Measurements from ENCODE around the gene IL17D. TPM values are rescaled to one million over a fixed set of nuclear protein-coding genes. Genes with fewer than 3 reads are reported as not detected.
A peak's percentile ranks its signal among the peaks of the same experiment; 100 is the strongest.
"Not testable (repeated sequence)": the region's sequence is repeated elsewhere in the genome, so short reads cannot be mapped to it uniquely, and the experiment has no call there.

Gene IL17D
- total RNA-seq (2014; rRNA removed; shearing (Covaris generic)), result 2.5 and 4.3 TPM in 2 replicates

- Histone ChIP-seq H3K27me3 (replicated peaks) (no peaks in the 10 kb centered on the region), H3K36me3 (no peaks in the 10 kb centered on the region), H3K4me3 (peak within 1 kb of the TSS; percentile 70), H3K9me3 (replicated peaks) (no peaks in the 10 kb centered on the region), H3K27ac (no peak within 1 kb of the TSS), H3K4me1 (replicated peaks) (peaks cover 39% of the 10 kb centered on the region)
- DNase-seq (ENCODE audit: low read depth in 1 of 2, low spot score in 2 of 2), result peak in 1 of 2 experiments; percentile 48
Measured at GRCh38 chr13:20702915-20703779, at the start of gene IL17D. IL17D (plus strand) TSS chr13:20703699; CDS start chr13:20704002, 303 bp downstream.

GRCh38 chr13:20654156-20654555, 49.3 kb upstream of the IL17D start:
- peaks cover 25% of the 10 kb centered on the region for H3K4me1 ChIP-seq (replicated peaks)
- DNase-seq (ENCODE audit: low read depth in 1 of 2, low spot score in 2 of 2), result no peak
- H3K27me3 ChIP-seq (replicated peaks), result no peaks in the 10 kb centered on the region
- no peak overlapping the region for H3K27ac ChIP-seq
- H3K9me3 ChIP-seq (replicated peaks), result no peaks in the 10 kb centered on the region
- H3K36me3 ChIP-seq, result no peaks in the 10 kb centered on the region
- H3K4me3 ChIP-seq, result no peak overlapping the region

- Histone ChIP-seq H3K4me3 (no peak overlapping the region), H3K4me1 (replicated peaks) (peaks cover 11% of the 10 kb centered on the region), H3K27me3 (replicated peaks) (no peaks in the 10 kb centered on the region), H3K9me3 (replicated peaks) (no peaks in the 10 kb centered on the region), H3K27ac (no peak overlapping the region), H3K36me3 (no peaks in the 10 kb centered on the region)
- no peak for DNase-seq (ENCODE audit: low read depth in 1 of 2, low spot score in 2 of 2)
Measured at GRCh38 chr13:20658451-20659040, 45.0 kb upstream of the IL17D start.

GRCh38 chr13:20664351-20664750, 39.1 kb upstream of the IL17D start:
- no peak overlapping the region for H3K4me3 ChIP-seq
- H3K36me3 ChIP-seq, result no peaks in the 10 kb centered on the region
- H3K27me3 ChIP-seq (replicated peaks), result no peaks in the 10 kb centered on the region
- no peak for DNase-seq (ENCODE audit: low read depth in 1 of 2, low spot score in 2 of 2)
- no peak overlapping the region for H3K27ac ChIP-seq
- H3K4me1 ChIP-seq (replicated peaks), result no peaks in the 10 kb centered on the region
- no peaks in the 10 kb centered on the region for H3K9me3 ChIP-seq (replicated peaks)

GRCh38 chr13:20666948-20667347, 36.6 kb upstream of the IL17D start:
- Histone ChIP-seq H3K4me3 (no peak overlapping the region), H3K36me3 (no peaks in the 10 kb centered on the region), H3K4me1 (replicated peaks) (no peaks in the 10 kb centered on the region), H3K27ac (no peak overlapping the region), H3K27me3 (replicated peaks) (no peaks in the 10 kb centered on the region), H3K9me3 (replicated peaks) (no peaks in the 10 kb centered on the region)
- DNase-seq (ENCODE audit: low read depth in 1 of 2, low spot score in 2 of 2), result no peak

GRCh38 chr13:20667857-20668437, 35.6 kb upstream of the IL17D start:
- no peaks in the 10 kb centered on the region for H3K36me3 ChIP-seq
- no peaks in the 10 kb centered on the region for H3K27me3 ChIP-seq (replicated peaks)
- no peak overlapping the region for H3K27ac ChIP-seq
- no peaks in the 10 kb centered on the region for H3K4me1 ChIP-seq (replicated peaks)
- no peak overlapping the region for H3K4me3 ChIP-seq
- no peaks in the 10 kb centered on the region for H3K9me3 ChIP-seq (replicated peaks)
- no peak for DNase-seq (ENCODE audit: low read depth in 1 of 2, low spot score in 2 of 2)

GRCh38 chr13:20669162-20669561, 34.3 kb upstream of the IL17D start:
- H3K4me1 ChIP-seq (replicated peaks), result no peaks in the 10 kb centered on the region
- DNase-seq (ENCODE audit: low read depth in 1 of 2, low spot score in 2 of 2), result no peak
- H3K36me3 ChIP-seq, result no peaks in the 10 kb centered on the region
- no peak overlapping the region for H3K27ac ChIP-seq
- no peaks in the 10 kb centered on the region for H3K27me3 ChIP-seq (replicated peaks)
- no peak overlapping the region for H3K4me3 ChIP-seq
- H3K9me3 ChIP-seq (replicated peaks), result no peaks in the 10 kb centered on the region

- H3K4me1 ChIP-seq (replicated peaks), result no peaks in the 10 kb centered on the region
- no peaks in the 10 kb centered on the region for H3K9me3 ChIP-seq (replicated peaks)
- H3K36me3 ChIP-seq, result no peaks in the 10 kb centered on the region
- H3K4me3 ChIP-seq, result no peak overlapping the region
- no peaks in the 10 kb centered on the region for H3K27me3 ChIP-seq (replicated peaks)
- no peak overlapping the region for H3K27ac ChIP-seq
- DNase-seq (ENCODE audit: low read depth in 1 of 2, low spot score in 2 of 2), result no peak
Measured at GRCh38 chr13:20671789-20672188, 31.7 kb upstream of the IL17D start.

- Histone ChIP-seq H3K4me1 (replicated peaks) (no peaks in the 10 kb centered on the region), H3K27me3 (replicated peaks) (no peaks in the 10 kb centered on the region), H3K9me3 (replicated peaks) (no peaks in the 10 kb centered on the region), H3K4me3 (no peak overlapping the region), H3K36me3 (no peaks in the 10 kb centered on the region), H3K27ac (no peak overlapping the region)
- no peak for DNase-seq (ENCODE audit: low read depth in 1 of 2, low spot score in 2 of 2)
Measured at GRCh38 chr13:20672772-20673171, 30.7 kb upstream of the IL17D start.

GRCh38 chr13:20673715-20674114, 29.8 kb upstream of the IL17D start:
- Histone ChIP-seq H3K4me1 (replicated peaks) (no peaks in the 10 kb centered on the region), H3K36me3 (no peaks in the 10 kb centered on the region), H3K4me3 (no peak overlapping the region), H3K27ac (no peak overlapping the region), H3K9me3 (replicated peaks) (no peaks in the 10 kb centered on the region), H3K27me3 (replicated peaks) (no peaks in the 10 kb centered on the region)
- DNase-seq (ENCODE audit: low read depth in 1 of 2, low spot score in 2 of 2), result no peak

GRCh38 chr13:20676213-20676612, 27.3 kb upstream of the IL17D start:
- H3K4me3 ChIP-seq, result no peak overlapping the region
- DNase-seq (ENCODE audit: low read depth in 1 of 2, low spot score in 2 of 2), result no peak

GRCh38 chr13:20678606-20679005, 24.9 kb upstream of the IL17D start:
- H3K4me3 ChIP-seq; H3K27ac ChIP-seq; H3K4me1 ChIP-seq (replicated peaks); H3K9me3 ChIP-seq (replicated peaks); DNase-seq (ENCODE audit: low read depth in 1 of 2, low spot score in 2 of 2); H3K27me3 ChIP-seq (replicated peaks); H3K36me3 ChIP-seq: not testable (repeated sequence)

More at GRCh38 chr13:20676213-20676612, 27.3 kb upstream of the IL17D start:
- Histone ChIP-seq H3K9me3 (replicated peaks) (no peaks in the 10 kb centered on the region), H3K4me1 (replicated peaks) (no peaks in the 10 kb centered on the region), H3K36me3 (no peaks in the 10 kb centered on the region), H3K27me3 (replicated peaks) (no peaks in the 10 kb centered on the region), H3K27ac (no peak overlapping the region)

GRCh38 chr13:20679879-20680278, 23.6 kb upstream of the IL17D start:
- no peaks in the 10 kb centered on the region for H3K4me1 ChIP-seq (replicated peaks)
- H3K4me3 ChIP-seq, result no peak overlapping the region
- H3K9me3 ChIP-seq (replicated peaks), result no peaks in the 10 kb centered on the region
- no peaks in the 10 kb centered on the region for H3K27me3 ChIP-seq (replicated peaks)
- no peaks in the 10 kb centered on the region for H3K36me3 ChIP-seq
- DNase-seq (ENCODE audit: low read depth in 1 of 2, low spot score in 2 of 2), result no peak
- H3K27ac ChIP-seq, result no peak overlapping the region

- Histone ChIP-seq H3K27me3 (replicated peaks) (no peaks in the 10 kb centered on the region), H3K4me3 (no peak overlapping the region), H3K4me1 (replicated peaks) (no peaks in the 10 kb centered on the region), H3K36me3 (no peaks in the 10 kb centered on the region), H3K27ac (no peak overlapping the region), H3K9me3 (replicated peaks) (no peaks in the 10 kb centered on the region)
- DNase-seq (ENCODE audit: low read depth in 1 of 2, low spot score in 2 of 2), result no peak
Measured at GRCh38 chr13:20680416-20681080, 23.0 kb upstream of the IL17D start.

Data from SJSA1 (cell line).